Middle frontal gyrus (tissue), 1 donor: ENCODE results near the gene PI16.

ENCODE experiments used
- DNase-seq: peaks from one replicate; pipeline ENCODE4 v3.0.0-alpha.2; 2015; ENCODE audit warnings: low spot score; ENCODE audit errors: extremely low spot score

Gene PI16

GRCh38 chr6:36954262-36954931 is at the start of gene PI16:
TSS of gene PI16 (plus strand) at chr6:36954738. CDS start at chr6:36954761, 23 bp downstream.
- DNase-seq, result no peak

- DNase-seq, result no peak
These were observed 49.6 kb upstream of the PI16 start for GRCh38 chr6:36904851-36905393.

GRCh38 chr6:36906539-36907325 is 47.8 kb upstream of the PI16 start:
- no peak for DNase-seq

- no peak for DNase-seq
These were observed 46.8 kb upstream of the PI16 start for GRCh38 chr6:36907781-36908180.

- DNase-seq, result no peak
These were observed 45.8 kb upstream of the PI16 start for GRCh38 chr6:36908747-36909146.

- no peak for DNase-seq
These were observed 42.5 kb upstream of the PI16 start for GRCh38 chr6:36912030-36912454.

- no peak for DNase-seq
These were observed 42.0 kb upstream of the PI16 start for GRCh38 chr6:36912586-36912985.

GRCh38 chr6:36913082-36913481 is 41.5 kb upstream of the PI16 start:
- no peak for DNase-seq

- DNase-seq, result no peak
These were observed 40.2 kb upstream of the PI16 start for GRCh38 chr6:36914227-36914794.

GRCh38 chr6:36915599-36915998 is 38.9 kb upstream of the PI16 start:
- no peak for DNase-seq

GRCh38 chr6:36916126-36916525 is 38.4 kb upstream of the PI16 start:
- DNase-seq, result no peak

- no peak for DNase-seq
These were observed 36.9 kb upstream of the PI16 start for GRCh38 chr6:36917541-36918193.

GRCh38 chr6:36920049-36920448 is 34.5 kb upstream of the PI16 start:
- DNase-seq, result no peak

GRCh38 chr6:36920546-36920945 is 34.0 kb upstream of the PI16 start:
- no peak for DNase-seq

GRCh38 chr6:36924131-36924530 is 30.4 kb upstream of the PI16 start:
- DNase-seq, result no peak

- no peak for DNase-seq
These were observed 29.7 kb upstream of the PI16 start for GRCh38 chr6:36924778-36925374.

GRCh38 chr6:36925809-36926208 is 28.7 kb upstream of the PI16 start:
- no peak for DNase-seq

GRCh38 chr6:36926708-36927513 is 27.6 kb upstream of the PI16 start:
- no peak for DNase-seq

GRCh38 chr6:36927691-36928546 is 26.6 kb upstream of the PI16 start:
- DNase-seq, result no peak

GRCh38 chr6:36928547-36928918 is 26.0 kb upstream of the PI16 start:
- no peak for DNase-seq
